Choroid plexus epithelial cell (primary cell): ENCODE results near the gene B4GALNT4.
A peak's percentile ranks its signal among the peaks of the same experiment; 100 is the strongest.
"Not testable (repeated sequence)": the region's sequence is repeated elsewhere in the genome, so short reads cannot be mapped to it uniquely, and the experiment has no call there.

Experiments
- DNase-seq: peaks from one replicate; pipeline ENCODE4 v3.0.0-alpha.2; 2010; ENCODE audit warnings: low read depth
- H3K4me3 ChIP-seq: 2 replicates; pipeline ENCODE4 v1.5.1; 2011; ENCODE audit warnings: low read depth, mild to moderate bottlenecking, control low read depth, low read length, moderate library complexity
- CTCF ChIP-seq: conservative IDR thresholded peaks from 2 replicates; pipeline ENCODE4 v1.5.1; 2011; ENCODE audit warnings: low read depth, mild to moderate bottlenecking, control low read depth, inconsistent platforms, low read length, moderate library complexity

Gene B4GALNT4

GRCh38 chr11:326842-327580 is 42.3 kb upstream of the B4GALNT4 start:
- peak overlapping the region; percentile 4 for H3K4me3 ChIP-seq
- no peak for TF ChIP-seq CTCF
- DNase-seq, result peak; percentile 94

GRCh38 chr11:327581-327923 is 41.7 kb upstream of the B4GALNT4 start:
- H3K4me3 ChIP-seq, result peak overlapping the region; percentile 4
- no peak for TF ChIP-seq CTCF
- no peak for DNase-seq

GRCh38 chr11:328012-328411 is 41.3 kb upstream of the B4GALNT4 start:
- no peak for DNase-seq
- no peak overlapping the region for H3K4me3 ChIP-seq
- no peak for TF ChIP-seq CTCF

- H3K4me3 ChIP-seq, DNase-seq: not testable (repeated sequence)
Observed at GRCh38 chr11:328516-329100, 40.7 kb upstream of the B4GALNT4 start.

GRCh38 chr11:329886-330253 is 39.4 kb upstream of the B4GALNT4 start:
- DNase-seq, result no peak
- no peak for TF ChIP-seq CTCF
- H3K4me3 ChIP-seq, result no peak overlapping the region

GRCh38 chr11:330307-330693 is 39.0 kb upstream of the B4GALNT4 start:
- no peak overlapping the region for H3K4me3 ChIP-seq
- no peak for TF ChIP-seq CTCF
- DNase-seq, result no peak

GRCh38 chr11:330694-331357 is 38.5 kb upstream of the B4GALNT4 start:
- no peak overlapping the region for H3K4me3 ChIP-seq
- DNase-seq, result no peak
- TF ChIP-seq CTCF, result no peak
